Right lung (tissue), 10 donors: Measurements from ENCODE around the gene LILRA5. TPM values are rescaled to one million over a fixed set of nuclear protein-coding genes. Genes with fewer than 3 reads are reported as not detected.
"Not testable (repeated sequence)": the region's sequence is repeated elsewhere in the genome, so short reads cannot be mapped to it uniquely, and the experiment has no call there.

Experiments
- DNase-seq, 2 donors: peaks; one replicate each; pipeline ENCODE4 v3.0.0-alpha.2; 2013
- long read RNA-seq, 8 donors: transcript quantifications; one replicate each; lab custom pipeline, GENCODE V29; 2026
- polyA plus RNA-seq, 5 donors: library from polyadenylated mRNA; unstranded; fragments of 120-200 nt; gene quantifications; one replicate each; pipeline versions ENCODE4 v1.2.1 to v1.2.3, GENCODE V29; 2013; ENCODE audit warnings: inconsistent platforms in 1 of 5, low replicate concordance in 1 of 5; ENCODE audit not compliant: insufficient read length in 5 of 5, insufficient read depth in 1 of 5

LILRA5 gene
- under 1 TPM; 0.28 to 0.81 (median 0.55) TPM for polyA plus RNA-seq
- long read RNA-seq, donor 1 = 0 reads
- long read RNA-seq, donor 2 = 0 reads
- long read RNA-seq, donor 3 = 0 reads
- long read RNA-seq, donor 4, partial matches to known transcripts = 0 of 1 reads
- long read RNA-seq, donor 4, other reads (novel, unspliced or antisense) = 0 of 1 reads
- long read RNA-seq, donor 5 = 0 reads
- long read RNA-seq, donor 6, partial matches to known transcripts = 0 of 1 reads
- long read RNA-seq, donor 6, other reads (novel, unspliced or antisense) = 0 of 1 reads
- long read RNA-seq, donor 7 = 0 reads
- long read RNA-seq, donor 8 = 0 reads

DNA sequence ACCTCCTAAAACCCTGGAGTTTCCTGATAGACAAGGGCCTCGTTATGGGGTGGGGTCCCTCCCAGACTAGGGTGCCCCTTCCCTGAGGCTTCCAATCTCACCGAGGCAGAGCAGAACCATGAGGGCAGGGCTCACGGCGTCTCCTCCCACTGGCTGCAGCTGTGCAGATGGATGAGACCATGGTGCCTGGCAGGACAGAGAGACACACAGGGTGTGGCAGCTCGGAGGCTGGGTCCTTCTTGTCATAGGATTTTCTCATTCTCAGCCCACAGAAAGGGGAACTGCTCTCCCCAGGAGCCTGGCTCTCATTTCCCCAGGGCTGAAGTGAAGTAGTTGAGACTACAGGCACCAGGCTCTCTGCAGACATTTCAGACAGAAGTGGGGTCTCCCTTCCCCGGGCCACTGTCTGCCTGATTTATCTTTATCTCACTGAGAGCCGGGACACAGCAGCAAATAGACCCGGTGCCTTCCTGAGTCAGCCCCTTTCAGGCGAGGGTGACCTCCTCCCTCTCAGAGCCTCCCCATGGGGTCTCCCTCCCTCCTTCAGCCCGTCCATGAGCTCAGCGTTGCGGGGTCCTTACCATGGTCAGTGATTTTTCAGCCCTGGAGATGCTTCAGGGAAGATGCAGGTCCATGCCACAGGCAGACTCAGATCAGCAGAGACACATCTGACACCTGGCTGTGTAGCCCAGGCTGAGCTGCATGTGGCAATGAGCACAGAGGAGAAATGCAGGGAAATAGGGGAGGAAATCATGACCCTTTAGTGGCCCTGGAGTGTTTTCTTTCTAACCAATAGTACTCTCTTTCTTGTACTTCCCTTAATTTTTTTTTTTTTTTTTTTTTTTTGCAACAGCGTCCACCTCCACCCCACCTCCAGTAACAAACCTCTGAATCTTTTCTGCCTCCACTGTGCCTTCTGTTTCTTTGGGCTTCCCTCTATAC lies at the start of gene LILRA5:
TSS of gene LILRA5 (minus strand) at position 731 of the 942 bp plus-strand sequence. CDS start at position 584, 147 bp downstream.
- no peak for DNase-seq

- not testable (repeated sequence) for DNase-seq
Observed at GRCh38 chr19:54361680-54362422, 48.9 kb upstream of the LILRA5 start.

GRCh38 chr19:54359149-54359820 lies 46.3 kb upstream of the LILRA5 start:
- DNase-seq = not testable (repeated sequence)

GRCh38 chr19:54357381-54357780 lies 44.4 kb upstream of the LILRA5 start:
- no peak for DNase-seq

DNA sequence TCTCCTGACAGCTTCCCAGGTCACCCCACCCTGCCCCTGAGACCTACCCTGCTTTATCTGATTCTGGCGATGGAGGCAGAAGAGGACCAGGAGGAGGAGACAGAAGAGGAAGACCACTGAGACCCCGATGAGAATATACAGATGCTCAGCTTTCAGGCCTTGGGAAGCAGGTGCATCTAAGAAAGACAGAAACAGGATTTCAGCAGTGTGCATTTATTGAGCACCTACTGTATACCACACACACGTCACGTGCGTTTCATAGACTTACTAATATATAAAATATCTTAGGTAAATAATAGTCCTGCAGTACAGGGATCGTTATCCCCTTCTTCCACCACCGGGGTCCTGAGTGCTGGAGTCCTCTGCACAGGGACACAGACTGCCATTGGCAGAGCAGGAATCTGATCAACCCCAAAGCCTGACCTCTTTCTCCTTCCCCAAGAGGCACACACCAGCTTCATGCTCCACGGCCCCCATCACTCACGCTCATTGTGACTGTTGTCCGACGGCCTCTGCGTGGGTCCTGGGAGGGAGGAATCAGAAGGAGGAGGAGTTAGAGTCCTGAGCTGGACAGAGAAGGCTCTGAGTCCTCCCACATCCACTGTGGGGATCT lies 43.6 kb upstream of the LILRA5 start:
- DNase-seq = no peak

- DNase-seq = no peak
Observed at GRCh38 chr19:54355675-54356074, 42.7 kb upstream of the LILRA5 start.

GRCh38 chr19:54354761-54355160 lies 41.8 kb upstream of the LILRA5 start:
- DNase-seq = no peak

DNA sequence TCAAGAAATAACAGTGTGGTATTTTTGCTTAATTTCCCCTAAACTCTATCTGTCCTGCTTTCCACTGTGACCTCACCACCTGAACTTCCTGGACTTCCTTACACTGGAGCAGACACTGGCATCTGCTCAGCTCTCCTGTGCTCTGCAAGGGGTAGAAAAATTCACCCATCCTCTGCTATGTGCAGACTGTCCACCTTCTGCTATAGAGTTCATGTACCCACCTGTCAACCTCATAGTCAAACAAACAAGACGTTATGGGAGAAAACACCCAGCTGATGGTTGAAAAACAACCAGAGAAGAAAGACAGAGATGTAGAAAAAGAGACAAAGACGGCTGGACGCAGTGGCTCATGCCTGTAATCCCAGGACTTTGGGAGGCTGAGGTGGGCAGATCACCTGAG lies 39.6 kb upstream of the LILRA5 start:
- no peak for DNase-seq

- no peak for DNase-seq
Observed at GRCh38 chr19:54352041-54352440, 39.1 kb upstream of the LILRA5 start.

DNA sequence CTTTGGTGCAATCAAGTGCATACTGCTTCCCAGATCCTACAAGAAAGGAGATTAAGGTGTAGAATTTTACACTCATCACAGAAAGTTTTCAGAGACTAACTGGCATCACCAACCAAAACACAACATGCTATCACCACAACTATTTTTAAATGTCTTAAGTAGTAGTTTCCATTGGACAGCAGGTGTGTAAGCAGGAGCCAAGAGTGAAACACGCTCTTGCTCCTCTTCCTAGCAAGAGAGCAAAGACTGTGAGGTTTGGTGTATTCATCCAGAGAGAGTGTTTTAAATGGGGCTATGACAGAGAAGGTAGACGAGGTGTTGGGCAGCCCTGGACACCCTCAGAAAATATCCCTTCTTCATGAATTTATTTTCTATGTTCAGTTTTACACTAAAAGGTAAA lies 38.5 kb upstream of the LILRA5 start:
- DNase-seq = no peak

- DNase-seq = no peak
Observed at GRCh38 chr19:54345938-54346386, 33.0 kb upstream of the LILRA5 start.

DNA sequence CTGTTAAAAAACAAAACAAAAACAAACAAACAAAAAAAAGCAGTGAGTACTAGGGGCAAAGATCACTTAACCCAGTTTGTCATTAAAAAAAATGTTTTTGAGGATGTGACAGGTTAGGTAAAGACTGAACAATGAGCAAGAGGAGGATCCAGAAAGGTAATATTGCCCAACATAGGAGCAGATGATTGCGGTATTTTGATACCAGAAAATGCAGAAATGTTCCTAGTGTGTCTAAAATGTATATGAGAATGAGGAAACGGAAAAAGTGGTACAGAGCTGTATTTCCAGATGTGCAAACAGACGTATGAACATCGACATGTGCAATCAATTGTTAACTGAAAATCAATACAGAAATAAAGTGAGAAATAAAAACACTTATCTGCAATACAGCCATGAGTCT lies 30.9 kb upstream of the LILRA5 start:
- DNase-seq = no peak

DNA sequence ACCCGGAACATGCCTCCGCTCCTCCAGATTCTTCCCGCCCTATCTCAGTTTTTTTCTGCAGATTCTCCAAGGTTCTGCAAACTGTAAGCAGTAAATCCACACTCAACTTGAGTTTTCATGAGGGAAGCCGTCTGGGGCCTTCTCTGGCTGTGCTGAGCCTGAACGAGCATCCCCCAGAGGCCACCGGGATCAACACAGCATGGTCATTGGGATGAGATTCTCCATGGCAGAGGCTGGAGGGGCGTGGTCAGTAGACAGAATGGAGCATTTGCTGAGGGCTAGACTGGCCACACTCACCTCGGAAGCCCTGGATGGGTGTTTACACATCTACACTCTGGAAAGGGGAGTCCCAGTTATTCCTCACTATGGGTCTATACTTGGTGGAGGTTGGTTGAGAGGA lies 28.3 kb upstream of the LILRA5 start:
- no peak for DNase-seq

DNA sequence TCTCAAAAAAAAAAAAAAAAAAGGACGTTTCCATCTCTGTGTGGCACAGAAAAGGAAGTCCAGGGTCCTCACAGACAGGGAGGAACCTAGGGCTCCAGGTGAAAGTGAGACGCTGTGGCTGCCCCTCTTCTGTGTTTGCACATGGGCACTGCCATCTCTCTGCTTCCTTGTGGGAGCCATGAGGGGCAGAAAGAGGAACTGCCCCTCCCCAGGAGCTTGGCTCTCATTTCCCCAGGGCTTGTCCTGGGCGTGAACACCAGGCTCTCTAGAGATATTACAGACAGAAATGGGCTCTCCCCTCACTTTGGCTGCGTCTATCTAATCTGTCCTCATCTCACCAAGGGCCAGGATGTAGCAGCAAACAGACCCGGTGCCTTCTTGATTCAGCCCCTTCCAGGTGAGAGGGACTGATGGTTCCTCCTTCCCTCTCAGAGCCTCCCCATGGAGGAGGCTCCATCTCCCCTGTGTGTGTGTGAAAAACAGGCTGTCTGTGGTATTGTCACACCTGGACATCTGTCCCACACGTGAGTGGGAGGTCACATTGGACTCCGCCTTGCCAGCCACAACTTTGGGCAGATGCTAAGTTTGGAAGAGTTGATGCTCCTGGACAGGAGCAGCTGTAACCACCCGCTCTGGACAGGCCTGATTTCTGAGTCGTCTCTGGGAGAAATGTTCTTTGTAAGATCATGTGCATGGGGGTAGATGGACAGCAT lies 26.8 kb upstream of the LILRA5 start:
- DNase-seq = no peak

GRCh38 chr19:54338521-54338920 lies 25.6 kb upstream of the LILRA5 start:
- no peak for DNase-seq

- DNase-seq = no peak
Observed at GRCh38 chr19:54337858-54338230, 24.9 kb upstream of the LILRA5 start.

DNA sequence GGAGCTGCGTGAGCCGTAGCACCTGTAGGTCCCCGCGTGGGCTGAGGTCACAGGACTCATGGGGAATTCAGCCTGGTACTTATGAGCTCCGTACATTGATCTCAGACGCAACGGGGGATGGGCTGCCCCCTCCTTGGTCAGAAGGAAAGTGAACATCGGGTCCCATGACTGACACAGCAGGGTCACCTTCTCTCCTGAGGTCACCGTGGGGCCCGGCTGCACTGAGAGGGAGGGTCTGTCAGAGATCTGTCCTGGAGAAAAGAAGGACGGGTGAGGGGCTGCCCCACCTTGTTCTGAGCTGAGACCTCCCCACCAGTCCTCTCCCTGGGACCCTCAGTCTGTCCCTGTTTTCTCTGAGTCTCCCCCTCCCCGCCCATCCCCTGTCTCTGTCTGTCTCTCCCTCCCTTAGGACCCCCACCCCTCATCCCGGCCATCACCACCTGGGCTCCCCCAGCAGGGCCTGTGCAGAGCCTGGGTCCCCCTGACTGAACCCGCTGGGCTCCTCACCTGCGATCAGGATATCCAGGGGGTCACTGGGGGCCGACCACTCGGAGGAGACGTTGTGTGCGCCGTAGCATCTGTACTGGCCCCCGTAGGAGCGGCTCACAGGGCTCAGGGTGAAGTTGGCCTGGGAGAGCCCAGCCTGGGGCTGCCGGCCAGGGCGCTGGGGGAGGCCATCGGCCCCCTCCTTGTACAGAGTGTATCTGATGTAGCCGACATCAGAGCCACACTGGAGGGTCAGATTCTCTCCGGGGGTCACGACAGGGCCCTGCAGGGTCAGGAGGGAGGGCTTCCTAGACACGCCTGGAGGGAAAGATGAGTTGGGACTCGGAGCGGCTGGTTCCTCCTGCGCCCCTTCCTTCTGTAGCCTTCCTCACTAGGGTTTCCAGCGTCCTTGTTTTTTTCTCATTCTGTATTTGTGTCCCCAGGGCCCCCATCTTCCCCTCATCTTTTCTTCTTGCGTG lies 24.2 kb upstream of the LILRA5 start:
- DNase-seq = no peak

DNA sequence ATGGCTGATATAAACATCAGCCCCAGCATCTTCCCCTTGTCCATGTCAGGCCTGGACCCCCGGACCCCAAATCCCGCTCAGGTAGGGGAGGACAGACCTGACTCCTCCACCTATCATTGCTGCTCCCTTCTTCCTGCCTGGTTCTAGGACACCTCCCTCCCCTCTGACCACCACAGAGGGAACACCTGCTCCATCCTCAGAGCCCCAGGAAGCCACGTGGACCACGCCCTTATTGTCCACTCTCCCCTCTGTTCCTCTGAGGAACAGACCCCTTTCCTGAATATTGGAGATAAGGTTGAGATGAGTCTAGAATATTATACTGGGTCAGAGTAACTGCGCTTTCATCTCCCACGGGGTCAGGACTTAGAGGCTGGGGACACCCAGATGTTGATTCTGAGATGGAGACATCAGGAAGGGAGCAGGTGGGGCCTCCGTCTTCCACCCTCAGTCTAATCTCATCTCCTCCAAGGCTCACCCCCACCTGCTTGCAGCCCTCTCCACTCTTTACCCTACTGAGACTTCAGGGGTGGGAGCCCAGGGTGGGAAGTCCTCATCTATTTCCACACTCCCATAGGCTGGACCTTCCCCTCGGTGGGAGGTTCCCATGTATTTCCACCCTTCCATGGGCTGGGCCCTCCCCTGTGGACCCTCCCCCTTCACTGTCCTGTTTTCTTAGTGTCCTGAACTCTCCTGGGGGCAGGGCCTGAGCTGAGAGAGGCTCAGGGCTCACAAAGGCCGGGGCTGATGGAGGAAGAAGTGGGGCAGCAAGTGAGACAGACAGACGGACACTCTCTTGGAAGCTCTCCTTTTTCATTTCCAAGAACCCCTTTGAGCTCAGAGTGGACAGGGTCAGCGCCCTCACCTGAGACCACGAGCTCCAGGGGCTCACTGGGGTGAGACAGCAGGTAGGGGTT lies 23.3 kb upstream of the LILRA5 start:
- DNase-seq = no peak
